K562 (cell line): ENCODE results near the gene POLN. TPM values are rescaled to one million over a fixed set of nuclear protein-coding genes. Genes with fewer than 3 reads are reported as not detected.

Experiments used
- ATAC-seq: fragments of 200-7000 bp; cut with Tn5 transposase; 3 replicates; pipeline ENCODE4 v1.9.1; 2020; ENCODE audit warnings: moderate library complexity
- BruUV-seq: library from RNA; stranded (reverse); fragments of 400-500 nt; replicated peaks from 2 replicates; lab custom pipeline; 2021; lab: Mats Ljungman, UMichigan
- CTCF ChIA-PET: fragments of 300-600 bp; formaldehyde crosslinking; extraction: SDS; loops from one replicate; lab custom pipeline; 2021; ENCODE audit warnings: low intra/inter-chr PET ratio; lab: Yijun Ruan, JAX
- POLR2A ChIA-PET: fragments of 300-600, 350-650 bp; sonication (Branson Sonifier 250); formaldehyde crosslinking; extraction: SDS; loops from one replicate; lab custom pipeline; 2021; ENCODE audit warnings: antibody characterized with exemption, inconsistent platforms; lab: Yijun Ruan, JAX
- DNase-seq, 4 experiments: peaks; one replicate each; pipeline versions ENCODE4 v3.0.0 to v3.0.0-alpha.2; 2011 to 2018; ENCODE audit warnings: low spot score in 3 of 4, mixed read lengths in 3 of 4; ENCODE audit errors: extremely low read depth in 1 of 4
- FAIRE-seq: peaks from 2 replicates; lab custom pipeline; 2011; peaks lifted over from hg19 to GRCh38; lab: Jason Lieb, UNC
- H2AFZ ChIP-seq: 2 replicates; pipeline ENCODE4 v1.6.0; 2011; ENCODE audit warnings: low read depth, low read length, control low read depth, inconsistent platforms
- H3K27ac ChIP-seq: fragments of 200-600 bp; 3 replicates; pipeline ENCODE4 v1.8.0; 2011; ENCODE audit warnings: low read depth, mild to moderate bottlenecking, control low read depth, inconsistent platforms, low read length, moderate library complexity, mixed read lengths; ENCODE audit errors: extremely low read depth
- H3K27me3 ChIP-seq, 2 experiments: fragments of 300-600 bp in 1 of 2; 2 replicates in 1 of 2; 3 replicates in 1 of 2; pipeline versions ENCODE4 v1.6.0 to v1.8.0; 2011; ENCODE audit warnings: inconsistent platforms in 2 of 2, low read length in 2 of 2, mild to moderate bottlenecking in 1 of 2, mixed read lengths in 1 of 2, moderate library complexity in 1 of 2; ENCODE audit not compliant: control insufficient read depth in 2 of 2, insufficient read depth in 2 of 2
- H3K36me3 ChIP-seq: fragments of 300-600 bp; 3 replicates; pipeline ENCODE4 v1.8.0; 2011; ENCODE audit warnings: mild to moderate bottlenecking, low read length, inconsistent platforms; ENCODE audit not compliant: control insufficient read depth, insufficient read depth
- H3K4me1 ChIP-seq, 2 experiments: fragments of 200-600 bp in 1 of 2; replicated peaks in 1 of 2; 2 replicates in 1 of 2; 3 replicates in 1 of 2; pipeline versions ENCODE4 v1.5.1 to v1.8.0; 2011; ENCODE audit warnings: inconsistent platforms in 2 of 2, low read length in 2 of 2, mild to moderate bottlenecking in 1 of 2, mixed read lengths in 1 of 2, moderate library complexity in 1 of 2; ENCODE audit not compliant: control insufficient read depth in 2 of 2, insufficient read depth in 2 of 2
- H3K4me2 ChIP-seq: 2 replicates; pipeline ENCODE4 v1.6.1; 2011; ENCODE audit warnings: low read length, control low read depth, inconsistent platforms, mixed read lengths; ENCODE audit not compliant: insufficient read depth
- H3K4me3 ChIP-seq: fragments of 200-600 bp; sonication (generic), shearing (Covaris generic); 2 replicates; pipeline ENCODE4 v1.5.1; 2016; ENCODE audit warnings: control low read depth, inconsistent platforms
- H3K79me2 ChIP-seq: fragments of 200-600 bp; 3 replicates; pipeline ENCODE4 v1.8.0; 2011; ENCODE audit warnings: low read length, inconsistent platforms; ENCODE audit not compliant: control insufficient read depth, insufficient read depth
- H3K9ac ChIP-seq, 2 experiments: 2 replicates each; pipeline versions ENCODE4 v1.6.0 to v1.6.1; 2011; ENCODE audit warnings: low read depth in 2 of 2, low read length in 2 of 2, control low read depth in 1 of 2, inconsistent platforms in 1 of 2, mild to moderate bottlenecking in 1 of 2, mixed read lengths in 1 of 2; ENCODE audit not compliant: insufficient read depth in 1 of 2
- H3K9me1 ChIP-seq: one replicate; pipeline ENCODE4 v1.6.0; 2011; ENCODE audit warnings: inconsistent platforms, mild to moderate bottlenecking, low read length, moderate library complexity; ENCODE audit not compliant: control insufficient read depth, insufficient read depth
- H3K9me3 ChIP-seq: replicated peaks from 2 replicates; pipeline ENCODE4 v1.5.1; 2011; ENCODE audit warnings: low read depth, low read length, inconsistent platforms; ENCODE audit not compliant: control insufficient read depth, insufficient read depth
- H4K20me1 ChIP-seq: replicated peaks from 2 replicates; pipeline ENCODE4 v1.6.1; 2011; ENCODE audit warnings: low read length, inconsistent platforms, mixed read lengths; ENCODE audit not compliant: control insufficient read depth, insufficient read depth
- CAMTA2 ChIP-seq: fragments of 250-450 bp; sonication (Bioruptor Pico); conservative IDR thresholded peaks from 2 replicates; pipeline ENCODE4 v1.5.1; 2022
- MEF2A ChIP-seq: IDR thresholded peaks from 2 replicates; pipeline ENCODE4 v1.6.1; 2011; ENCODE audit warnings: low read depth, mild to moderate bottlenecking, low read length, moderate library complexity; ENCODE audit not compliant: control insufficient read depth
- NR2F6 ChIP-seq: fragments of 450-650 bp; formaldehyde crosslinking; IDR thresholded peaks from 2 replicates; pipeline ENCODE4 v1.4.0; 2020; ENCODE audit warnings: mild to moderate bottlenecking
- NRF1 ChIP-seq, 2 experiments: fragments of 450-650 bp; IDR thresholded peaks in 1 of 2; conservative IDR thresholded peaks in 1 of 2; 2 replicates each; pipeline ENCODE4 v1.6.1; 2014; ENCODE audit warnings: mild to moderate bottlenecking in 2 of 2
- POLR3G ChIP-seq: IDR thresholded peaks from 2 replicates; pipeline ENCODE4 v1.6.1; 2011; ENCODE audit not compliant: insufficient read length, insufficient replicate concordance; ENCODE audit errors: extremely low read depth
- SUPT5H ChIP-seq: fragments of 450-650 bp; IDR thresholded peaks from 2 replicates; pipeline ENCODE4 v1.6.1; 2016
- ZBTB1 ChIP-seq: sonication (generic); formaldehyde crosslinking; IDR thresholded peaks from 2 replicates; pipeline ENCODE4 v1.8.1; 2023; ENCODE audit warnings: missing genetic modification reagents, low read depth, mild to moderate bottlenecking, borderline replicate concordance
- ZC3H4 ChIP-seq: sonication (generic); formaldehyde crosslinking; IDR thresholded peaks from 2 replicates; pipeline ENCODE4 v1.9.0; 2021; ENCODE audit warnings: missing genetic modification reagents, borderline replicate concordance
- ZNF316 ChIP-seq: fragments of 450-650 bp; IDR thresholded peaks from 2 replicates; pipeline ENCODE4 v1.6.1; 2016
- WGBS: fragments of 100-300 bp; shearing (Covaris generic); methylation state at CpG from one replicate; pipeline ENCODE4 v1.1.6; 2016; ENCODE audit warnings: low coverage, mixed read lengths; ENCODE audit not compliant: insufficient coverage; ENCODE audit errors: missing lambda C conversion rate; 5-methylcytosine and 5-hydroxymethylcytosine counted together
- in situ Hi-C: fragments of 300-500 bp; cut with MboI; formaldehyde crosslinking; loops from 4 replicates; pipeline ENCODE4 v1.15.0; 2018; ENCODE audit warnings: inconsistent platforms, mixed read lengths
- intact Hi-C: fragments of 100-400 bp; cut with micrococcal nuclease; formaldehyde crosslinking; loops from 2 replicates; pipeline ENCODE4 v1.14.2; 2022
- polyA plus RNA-seq, 8 experiments: library from polyadenylated mRNA; depleted of rRNA in 4 of 8; stranded (reverse) in 5 of 8; unstranded in 3 of 8; fragments of >200 nt; fragmentation: Nextera tagmentation in 2 of 8; fragmentation: Illumina TruSeq in 1 of 8; extraction: Ambion mirVana in 2 of 8; extraction: Trizol in 1 of 8; gene quantifications; 2 replicates each; pipeline versions ENCODE4 v1.2.1 to v1.2.3, GENCODE V29; 2011 to 2014; ENCODE audit warnings: inconsistent platforms in 1 of 8, missing spikeins in 1 of 8
- total RNA-seq, 7 experiments: library from RNA; depleted of rRNA in 6 of 7; stranded (reverse); fragments of >200 nt in 6 of 7; fragmentation: Illumina TruSeq in 2 of 7; extraction: Trizol in 2 of 7; gene quantifications; 2 replicates each; pipeline versions ENCODE4 v1.2.1 to v1.2.3, GENCODE V29; 2011 to 2021; ENCODE audit warnings: low replicate concordance in 1 of 7
- TF ChIP-seq, protein P1 (sequence below), 2 experiments: fragments of 450-650 bp in 1 of 2; sonication (generic) in 1 of 2; formaldehyde crosslinking; conservative IDR thresholded peaks; 2 replicates each; pipeline versions ENCODE4 v1.4.0 to v1.8.1; 2020 to 2022; ENCODE audit warnings: mild to moderate bottlenecking in 1 of 2, missing genetic modification reagents in 1 of 2

POLN gene
- total and polyA plus RNA-seq, 9 of the 15 experiments (the other 6 are each of a cell fraction or from before 2014, with no cell fraction given) = 0.08 to 0.91 (median 0.32) TPM

DNA sequence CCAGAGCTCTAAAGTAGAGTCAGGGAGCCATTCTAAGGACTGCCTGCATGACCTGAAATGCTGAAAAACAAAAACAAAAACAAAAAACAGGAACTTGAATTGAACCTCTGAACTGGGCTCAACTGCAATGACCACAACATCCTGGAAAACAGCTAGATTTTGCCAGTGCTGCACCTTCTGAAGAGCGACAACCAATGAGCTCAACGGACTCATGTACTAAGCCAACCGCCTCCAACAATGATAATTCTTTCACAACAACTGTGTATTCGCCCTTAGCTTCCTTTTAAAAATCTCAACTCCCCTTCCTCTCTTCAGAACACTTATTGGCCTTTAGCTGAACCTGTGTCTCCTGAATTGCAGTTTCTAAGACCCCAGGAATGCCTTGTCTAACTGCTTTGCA, 69.8 kb downstream of the POLN start:
- H3K4me2 ChIP-seq = no peak overlapping the region
- H3K79me2 ChIP-seq = no peaks in the 10 kb centered on the region
- no peaks in the 10 kb centered on the region for H3K9me1 ChIP-seq
- ChIA-PET CTCF (no interaction called here), POLR2A (interaction anchor here (1.3 to 1.5 kb wide), 2 partner anchors 8 to 11 kb away, joined by 3 read pairs; no protein-coding TSS in a partner anchor)
- peaks cover 3 to 12% of the 10 kb centered on the region in 2 experiments; a peak in 4 of 5 replicates for H3K4me1 ChIP-seq
- no TSS peak for BruUV-seq
- H4K20me1 ChIP-seq = no peaks in the 10 kb centered on the region; the same call in 1 of the 2 replicates
- DNase-seq (no peak), ATAC-seq (peak; percentile 22; the same call in 1 of the 3 replicates), FAIRE-seq (peak; percentile 42)
- no peaks in the 10 kb centered on the region for H3K36me3 ChIP-seq
- 27% methylated on average over 4 of the region's 4 CpGs for WGBS
- peak overlapping the region; percentile 38; the same call in 1 of the 2 replicates for H2AFZ ChIP-seq
- no peak overlapping the region for H3K27ac ChIP-seq
- H3K27me3 ChIP-seq = peaks cover 0 to 9% of the 10 kb centered on the region in 2 experiments; a peak in 1 of 5 replicates
- no peaks in the 10 kb centered on the region for H3K9me3 ChIP-seq
- TF ChIP-seq SUPT5H (no peak), ZNF316 (no peak), MEF2A (no peak), POLR3G (no peak), NRF1 (conservative IDR thresholded peaks at IDR 0.05 in 1 of 2, IDR thresholded peaks at IDR 0.05 in 1 of 2) (no peak), CAMTA2 (CRISPR knock-in tag) (no peak), NR2F6 (no peak), ZBTB1 (no peak), ZC3H4 (CRISPR knock-in tag) (no peak)
- TF ChIP-seq, protein P1, sequence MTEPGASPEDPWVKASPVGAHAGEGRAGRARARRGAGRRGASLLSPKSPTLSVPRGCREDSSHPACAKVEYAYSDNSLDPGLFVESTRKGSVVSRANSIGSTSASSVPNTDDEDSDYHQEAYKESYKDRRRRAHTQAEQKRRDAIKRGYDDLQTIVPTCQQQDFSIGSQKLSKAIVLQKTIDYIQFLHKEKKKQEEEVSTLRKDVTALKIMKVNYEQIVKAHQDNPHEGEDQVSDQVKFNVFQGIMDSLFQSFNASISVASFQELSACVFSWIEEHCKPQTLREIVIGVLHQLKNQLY (CRISPR knock-in tag; conservative IDR thresholded peaks at IDR 0.05) = no peak
- TF ChIP-seq, all 486 proteins: peak for 0
- Histone ChIP-seq H3K4me3 (no peak overlapping the region), H3K9ac (no peak overlapping the region)
- intact Hi-C loops = no loop called here
- in situ Hi-C loops = no loop called here
